Measurements from ENCODE around the gene PARP14. TPM values are rescaled to one million over a fixed set of nuclear protein-coding genes. Genes with fewer than 3 reads are reported as not detected.
"Not testable (repeated sequence)": the region's sequence is repeated elsewhere in the genome, so short reads cannot be mapped to it uniquely, and the experiment has no call there.

The PARP14 gene
- total RNA-seq, 1 experiment from 2014 or later, result 46.0 TPM

DNA sequence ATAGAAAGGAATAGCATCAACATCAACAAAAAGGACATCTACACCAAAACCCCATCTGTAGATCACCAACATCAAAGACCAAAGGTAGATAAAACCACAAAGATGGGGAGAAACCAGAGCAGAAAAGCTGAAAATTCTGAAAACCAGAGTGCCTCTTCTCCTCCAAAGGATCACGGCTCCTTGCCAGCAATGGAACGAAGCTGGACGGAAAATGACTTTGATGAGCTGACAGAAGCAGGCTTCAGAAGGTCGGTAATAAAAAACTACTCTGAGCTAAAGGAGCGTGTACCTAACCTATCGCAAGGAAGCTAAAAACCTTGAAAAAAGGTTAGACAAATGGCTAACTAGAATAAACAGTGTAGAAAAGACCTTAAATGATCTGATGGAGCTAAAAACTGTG is 28.7 kb upstream of the PARP14 start:
- H3K9me3 ChIP-seq (ENCODE audit: control insufficient read depth, insufficient read depth, low read depth, low read length); H3K4me3 ChIP-seq (ENCODE audit: low read depth in 2 of 2, low read length in 2 of 2); H3K27ac ChIP-seq (ENCODE audit: low read length); DNase-seq (ENCODE audit: low read depth, low spot score); H3K4me1 ChIP-seq (ENCODE audit: control insufficient read depth, insufficient read depth, low read length); intact Hi-C loops (cut with micrococcal nuclease; ENCODE audit: unreplicated experiment); CTCF ChIA-PET; H3K27me3 ChIP-seq (ENCODE audit: control insufficient read depth, insufficient read depth, low read length); H3K36me3 ChIP-seq (ENCODE audit: control insufficient read depth, insufficient read depth, low read length); ATAC-seq; POLR2A ChIA-PET; in situ Hi-C loops (cut with HindIII; ENCODE audit: low pct_unique_long_range_greater_than_20kb, low sequenced_read_pairs); BruUV-seq (replicated peaks): not testable (repeated sequence)

DNA sequence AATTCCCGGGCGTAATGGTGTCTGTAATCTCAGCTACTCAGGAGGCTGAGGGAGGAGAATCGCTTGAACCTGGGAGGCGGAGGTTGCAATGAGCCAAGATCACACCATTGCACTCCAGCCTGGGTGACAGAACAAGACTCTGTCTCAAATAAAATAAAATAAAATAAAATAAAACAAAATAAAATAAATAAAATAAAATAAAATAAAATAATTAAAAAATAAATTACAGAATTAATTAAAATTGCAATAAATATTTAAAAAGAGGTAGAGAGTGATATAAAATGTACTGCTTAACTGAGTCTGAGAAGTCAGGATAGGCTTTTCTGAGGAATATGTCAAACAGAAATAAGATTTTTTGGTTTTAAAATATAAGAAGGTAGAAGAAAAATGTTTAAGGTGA is 22.3 kb upstream of the PARP14 start:
- BruUV-seq (replicated peaks); H3K36me3 ChIP-seq (ENCODE audit: control insufficient read depth, insufficient read depth, low read length); ATAC-seq; DNase-seq (ENCODE audit: low read depth, low spot score); CTCF ChIA-PET; H3K4me1 ChIP-seq (ENCODE audit: control insufficient read depth, insufficient read depth, low read length); H3K27me3 ChIP-seq (ENCODE audit: control insufficient read depth, insufficient read depth, low read length); H3K9me3 ChIP-seq (ENCODE audit: control insufficient read depth, insufficient read depth, low read depth, low read length); POLR2A ChIA-PET; in situ Hi-C loops (cut with HindIII; ENCODE audit: low pct_unique_long_range_greater_than_20kb, low sequenced_read_pairs); intact Hi-C loops (cut with micrococcal nuclease; ENCODE audit: unreplicated experiment); H3K27ac ChIP-seq (ENCODE audit: low read length); H3K4me3 ChIP-seq (ENCODE audit: low read depth in 2 of 2, low read length in 2 of 2): not testable (repeated sequence)

DNA sequence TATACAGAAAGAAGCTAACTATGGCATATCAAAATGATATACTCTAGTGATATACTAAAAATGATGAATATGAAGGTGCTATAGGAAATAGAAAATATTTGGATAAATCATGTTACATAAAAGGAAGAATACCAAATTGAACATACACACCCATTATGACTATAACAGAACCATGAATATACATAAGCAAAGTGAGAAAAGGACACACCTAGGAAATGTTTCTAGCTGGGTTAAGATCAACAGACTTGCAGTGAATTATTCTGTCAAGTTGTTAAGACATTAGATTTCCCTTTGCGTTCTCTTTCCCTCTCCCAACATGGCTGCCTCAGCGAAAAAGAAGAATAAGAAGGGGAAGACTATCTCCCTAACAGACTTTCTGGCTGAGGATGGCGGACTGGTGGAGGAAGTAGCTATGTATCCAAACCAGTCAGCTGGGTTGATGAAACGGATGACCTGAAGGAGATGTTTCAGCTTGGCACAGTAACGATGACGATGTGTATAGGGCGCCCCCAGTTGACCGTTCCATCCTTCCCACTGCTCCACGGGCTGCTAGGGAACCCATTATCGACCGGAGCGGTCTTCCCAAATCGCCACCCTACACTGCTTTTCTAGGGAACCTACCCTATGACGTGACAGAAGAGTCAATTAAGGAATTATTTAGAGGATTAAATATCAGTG is 20.2 kb upstream of the PARP14 start:
- in situ Hi-C loops (cut with HindIII; ENCODE audit: low pct_unique_long_range_greater_than_20kb, low sequenced_read_pairs), result no loop called here

DNA sequence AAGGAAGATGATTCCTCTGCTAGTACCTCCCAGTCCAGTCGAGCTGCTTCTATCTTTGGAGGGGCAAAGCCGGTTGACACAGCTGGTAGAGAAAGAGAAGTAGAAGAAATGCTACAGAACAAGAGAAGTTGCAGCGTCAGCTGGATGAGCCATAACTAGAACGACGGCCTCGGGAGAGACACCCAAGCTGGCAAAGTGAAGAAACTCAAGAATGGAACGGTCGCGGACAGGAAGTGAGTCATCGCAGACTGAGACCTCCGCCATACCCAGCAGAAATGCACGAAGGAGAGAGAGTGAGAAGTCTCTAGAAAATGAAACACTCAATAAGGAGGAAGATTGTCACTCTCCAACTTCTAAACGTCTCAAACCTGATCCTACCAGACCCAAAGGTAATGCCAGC is 19.0 kb upstream of the PARP14 start:
- Histone ChIP-seq H3K4me1 (ENCODE audit: control insufficient read depth, insufficient read depth, low read length) (no peaks in the 10 kb centered on the region), H3K27ac (ENCODE audit: low read length) (no peak overlapping the region), H3K9me3 (ENCODE audit: control insufficient read depth, insufficient read depth, low read depth, low read length) (no peaks in the 10 kb centered on the region), H3K4me3 (ENCODE audit: low read depth in 2 of 2, low read length in 2 of 2) (no peak overlapping the region), H3K36me3 (ENCODE audit: control insufficient read depth, insufficient read depth, low read length) (no peaks in the 10 kb centered on the region), H3K27me3 (ENCODE audit: control insufficient read depth, insufficient read depth, low read length) (no peaks in the 10 kb centered on the region)
- DNase-seq (ENCODE audit: low read depth, low spot score) (no peak), ATAC-seq (no peak)
- POLR2A ChIA-PET, result no interaction called here
- intact Hi-C loops (cut with micrococcal nuclease; ENCODE audit: unreplicated experiment), result no loop called here
- BruUV-seq (replicated peaks), result no TSS peak
- no peak for TF ChIP-seq SIN3A (IDR thresholded peaks at IDR 0.05; ENCODE audit: borderline replicate concordance, insufficient read depth, low read depth, low read length)
- TF ChIP-seq POLR2AphosphoS5 (IDR thresholded peaks at IDR 0.05; ENCODE audit: low read depth, low read length), result no peak
- TF ChIP-seq, protein P1, sequence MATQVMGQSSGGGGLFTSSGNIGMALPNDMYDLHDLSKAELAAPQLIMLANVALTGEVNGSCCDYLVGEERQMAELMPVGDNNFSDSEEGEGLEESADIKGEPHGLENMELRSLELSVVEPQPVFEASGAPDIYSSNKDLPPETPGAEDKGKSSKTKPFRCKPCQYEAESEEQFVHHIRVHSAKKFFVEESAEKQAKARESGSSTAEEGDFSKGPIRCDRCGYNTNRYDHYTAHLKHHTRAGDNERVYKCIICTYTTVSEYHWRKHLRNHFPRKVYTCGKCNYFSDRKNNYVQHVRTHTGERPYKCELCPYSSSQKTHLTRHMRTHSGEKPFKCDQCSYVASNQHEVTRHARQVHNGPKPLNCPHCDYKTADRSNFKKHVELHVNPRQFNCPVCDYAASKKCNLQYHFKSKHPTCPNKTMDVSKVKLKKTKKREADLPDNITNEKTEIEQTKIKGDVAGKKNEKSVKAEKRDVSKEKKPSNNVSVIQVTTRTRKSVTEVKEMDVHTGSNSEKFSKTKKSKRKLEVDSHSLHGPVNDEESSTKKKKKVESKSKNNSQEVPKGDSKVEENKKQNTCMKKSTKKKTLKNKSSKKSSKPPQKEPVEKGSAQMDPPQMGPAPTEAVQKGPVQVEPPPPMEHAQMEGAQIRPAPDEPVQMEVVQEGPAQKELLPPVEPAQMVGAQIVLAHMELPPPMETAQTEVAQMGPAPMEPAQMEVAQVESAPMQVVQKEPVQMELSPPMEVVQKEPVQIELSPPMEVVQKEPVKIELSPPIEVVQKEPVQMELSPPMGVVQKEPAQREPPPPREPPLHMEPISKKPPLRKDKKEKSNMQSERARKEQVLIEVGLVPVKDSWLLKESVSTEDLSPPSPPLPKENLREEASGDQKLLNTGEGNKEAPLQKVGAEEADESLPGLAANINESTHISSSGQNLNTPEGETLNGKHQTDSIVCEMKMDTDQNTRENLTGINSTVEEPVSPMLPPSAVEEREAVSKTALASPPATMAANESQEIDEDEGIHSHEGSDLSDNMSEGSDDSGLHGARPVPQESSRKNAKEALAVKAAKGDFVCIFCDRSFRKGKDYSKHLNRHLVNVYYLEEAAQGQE (IDR thresholded peaks at IDR 0.05; ENCODE audit: insufficient read depth in 1 of 2, low read depth in 2 of 2, low read length in 1 of 2), result no peak
- TF ChIP-seq, protein P2, sequence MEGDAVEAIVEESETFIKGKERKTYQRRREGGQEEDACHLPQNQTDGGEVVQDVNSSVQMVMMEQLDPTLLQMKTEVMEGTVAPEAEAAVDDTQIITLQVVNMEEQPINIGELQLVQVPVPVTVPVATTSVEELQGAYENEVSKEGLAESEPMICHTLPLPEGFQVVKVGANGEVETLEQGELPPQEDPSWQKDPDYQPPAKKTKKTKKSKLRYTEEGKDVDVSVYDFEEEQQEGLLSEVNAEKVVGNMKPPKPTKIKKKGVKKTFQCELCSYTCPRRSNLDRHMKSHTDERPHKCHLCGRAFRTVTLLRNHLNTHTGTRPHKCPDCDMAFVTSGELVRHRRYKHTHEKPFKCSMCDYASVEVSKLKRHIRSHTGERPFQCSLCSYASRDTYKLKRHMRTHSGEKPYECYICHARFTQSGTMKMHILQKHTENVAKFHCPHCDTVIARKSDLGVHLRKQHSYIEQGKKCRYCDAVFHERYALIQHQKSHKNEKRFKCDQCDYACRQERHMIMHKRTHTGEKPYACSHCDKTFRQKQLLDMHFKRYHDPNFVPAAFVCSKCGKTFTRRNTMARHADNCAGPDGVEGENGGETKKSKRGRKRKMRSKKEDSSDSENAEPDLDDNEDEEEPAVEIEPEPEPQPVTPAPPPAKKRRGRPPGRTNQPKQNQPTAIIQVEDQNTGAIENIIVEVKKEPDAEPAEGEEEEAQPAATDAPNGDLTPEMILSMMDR (IDR thresholded peaks at IDR 0.05), result no peak
- no peak for TF ChIP-seq TCF7L2 (IDR thresholded peaks at IDR 0.05; ENCODE audit: low read depth, low read length)
- CTCF ChIA-PET, result no interaction called here
- in situ Hi-C loops (cut with HindIII; ENCODE audit: low pct_unique_long_range_greater_than_20kb, low sequenced_read_pairs), result no loop called here

More for the DNA sequence above, 20.2 kb upstream of the PARP14 start:
- ATAC-seq (no peak), DNase-seq (ENCODE audit: low read depth, low spot score) (no peak)
- Histone ChIP-seq H3K9me3 (ENCODE audit: control insufficient read depth, insufficient read depth, low read depth, low read length) (no peaks in the 10 kb centered on the region), H3K36me3 (ENCODE audit: control insufficient read depth, insufficient read depth, low read length) (no peaks in the 10 kb centered on the region), H3K4me3 (ENCODE audit: low read depth in 2 of 2, low read length in 2 of 2) (no peak overlapping the region), H3K4me1 (ENCODE audit: control insufficient read depth, insufficient read depth, low read length) (no peaks in the 10 kb centered on the region), H3K27ac (ENCODE audit: low read length) (no peak overlapping the region), H3K27me3 (ENCODE audit: control insufficient read depth, insufficient read depth, low read length) (no peaks in the 10 kb centered on the region)
- ChIA-PET POLR2A (no interaction called here), CTCF (interaction anchor here (0.6 kb wide), 1 partner anchor 916 kb away, joined by 6 read pairs; no protein-coding TSS in a partner anchor)
- BruUV-seq (replicated peaks), result no TSS peak
- TF ChIP-seq, protein P2 (IDR thresholded peaks at IDR 0.05), result peak; percentile 2; the same call in 1 of the 2 replicates
- TF ChIP-seq POLR2AphosphoS5 (IDR thresholded peaks at IDR 0.05; ENCODE audit: low read depth, low read length), result no peak
- intact Hi-C loops (cut with micrococcal nuclease; ENCODE audit: unreplicated experiment), result no loop called here

All from Panc1 (cell line).